ENCODE data around the gene PCCA. TPM values are rescaled to one million over a fixed set of nuclear protein-coding genes. Genes with fewer than 3 reads are reported as not detected.

PCCA gene
- total RNA-seq, 4 donors from 2014 or later: 34.6 to 58.4 (median 40.1) TPM

DNA sequence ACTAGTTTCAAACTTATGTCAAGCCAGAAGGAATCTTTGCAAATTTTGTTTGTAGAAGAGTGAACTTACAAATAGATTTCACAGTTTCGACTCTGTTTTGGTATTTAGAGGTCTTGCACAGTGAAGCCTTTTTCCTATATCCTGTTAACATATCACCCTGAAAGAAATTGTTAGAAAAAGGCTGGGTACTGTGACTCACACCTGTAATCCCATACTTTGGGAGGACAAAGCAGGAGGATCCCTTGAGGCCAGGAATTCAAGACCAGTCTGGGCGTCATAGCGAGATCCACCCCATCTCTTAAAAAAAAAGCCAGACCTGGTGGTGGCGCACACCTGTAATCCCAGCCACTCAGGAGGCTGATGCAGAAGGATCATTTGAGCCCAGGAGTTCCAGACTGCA lies 275.7 kb downstream of the PCCA start:
- no peaks in the 10 kb centered on the region for H3K36me3 ChIP-seq
- ATAC-seq: no peak
- H3K27ac ChIP-seq: no peak overlapping the region
- TF ChIP-seq CTCF (IDR thresholded peaks at IDR 0.05) (no peak), POLR2AphosphoS5 (IDR thresholded peaks at IDR 0.05) (no peak), POLR2A (IDR thresholded peaks at IDR 0.05) (no peak), EP300 (IDR thresholded peaks at IDR 0.05) (no peak)
- H3K4me1 ChIP-seq: no peaks in the 10 kb centered on the region
- no peaks in the 10 kb centered on the region for H3K9me3 ChIP-seq
- 96 to 100% methylated on average over 2 to 3 of the region's 4 CpGs for WGBS, 2 donors (ENCODE audit: low coverage in 1 of 2)
- no peaks in the 10 kb centered on the region for H3K27me3 ChIP-seq
- H3K4me3 ChIP-seq: no peak overlapping the region

- Histone ChIP-seq H3K27me3 (no peaks in the 10 kb centered on the region), H3K4me1 (no peaks in the 10 kb centered on the region), H3K9me3 (no peaks in the 10 kb centered on the region), H3K4me3 (no peak overlapping the region), H3K27ac (no peak overlapping the region), H3K36me3 (peaks cover 0 to 4% of the 10 kb centered on the region in 2 donors)
- WGBS, 2 donors (ENCODE audit: low coverage in 1 of 2): 93 to 100% methylated on average over 3 of the region's 3 CpGs
- ATAC-seq: no peak
- TF ChIP-seq CTCF (IDR thresholded peaks at IDR 0.05) (no peak), POLR2AphosphoS5 (IDR thresholded peaks at IDR 0.05) (no peak)
Measured at GRCh38 chr13:100365680-100366079, 276.8 kb downstream of the PCCA start.

- no peaks in the 10 kb centered on the region for H3K27me3 ChIP-seq
- H3K4me1 ChIP-seq: no peaks in the 10 kb centered on the region
- TF ChIP-seq EP300 (IDR thresholded peaks at IDR 0.05): no peak
- no peak for TF ChIP-seq CTCF (IDR thresholded peaks at IDR 0.05)
- TF ChIP-seq POLR2A (IDR thresholded peaks at IDR 0.05): no peak
- H3K9me3 ChIP-seq: peaks cover 0 to 44% (median 0%) of the 10 kb centered on the region in 3 donors
- peaks cover 0 to 44% of the 10 kb centered on the region in 2 donors for H3K36me3 ChIP-seq
- no peak for ATAC-seq
- no peak overlapping the region for H3K27ac ChIP-seq
- no peak overlapping the region for H3K4me3 ChIP-seq
Measured at GRCh38 chr13:100378533-100378932, 289.6 kb downstream of the PCCA start.

GRCh38 chr13:100381595-100382224 lies 292.8 kb downstream of the PCCA start:
- H3K4me3 ChIP-seq: no peak overlapping the region
- H3K4me1 ChIP-seq: no peaks in the 10 kb centered on the region
- H3K27me3 ChIP-seq: no peaks in the 10 kb centered on the region
- H3K9me3 ChIP-seq: peaks cover 0 to 22% (median 0%) of the 10 kb centered on the region in 3 donors
- H3K27ac ChIP-seq: no peak overlapping the region
- no peak for TF ChIP-seq CTCF (IDR thresholded peaks at IDR 0.05)
- no peak for TF ChIP-seq POLR2A (IDR thresholded peaks at IDR 0.05)
- no peak for TF ChIP-seq POLR2AphosphoS5 (IDR thresholded peaks at IDR 0.05)
- no peak for TF ChIP-seq EP300 (IDR thresholded peaks at IDR 0.05)
- H3K36me3 ChIP-seq: peaks cover 0 to 32% of the 10 kb centered on the region in 2 donors
- no peak for ATAC-seq
- 81 to 84% methylated on average over 11 of the region's 16 CpGs for WGBS, 2 donors (ENCODE audit: low coverage in 1 of 2)

GRCh38 chr13:100382785-100383184 lies 293.9 kb downstream of the PCCA start:
- no peaks in the 10 kb centered on the region for H3K27me3 ChIP-seq
- no peaks in the 10 kb centered on the region for H3K4me1 ChIP-seq
- no peak for TF ChIP-seq POLR2AphosphoS5 (IDR thresholded peaks at IDR 0.05)
- no peak for TF ChIP-seq POLR2A (IDR thresholded peaks at IDR 0.05)
- TF ChIP-seq EP300 (IDR thresholded peaks at IDR 0.05): no peak
- TF ChIP-seq CTCF (IDR thresholded peaks at IDR 0.05): no peak
- H3K9me3 ChIP-seq: peaks cover 0 to 11% (median 0%) of the 10 kb centered on the region in 3 donors
- no peak overlapping the region for H3K27ac ChIP-seq
- ATAC-seq: no peak
- no peak overlapping the region for H3K4me3 ChIP-seq
- peaks cover 0 to 27% of the 10 kb centered on the region in 2 donors for H3K36me3 ChIP-seq
